SK-N-SH (cell line): ENCODE results near the gene NBEA. TPM values are rescaled to one million over a fixed set of nuclear protein-coding genes. Genes with fewer than 3 reads are reported as not detected.

Experiments used
- CTCF ChIA-PET: fragments of 300-600, 350-600 bp; formaldehyde crosslinking; extraction: SDS; loops from one replicate; lab custom pipeline; 2021; lab: Yijun Ruan, JAX
- POLR2A ChIA-PET: fragments of 350-600 bp; sonication (Branson Sonifier 250); formaldehyde crosslinking; extraction: SDS; loops from one replicate; lab custom pipeline; 2020; ENCODE audit warnings: antibody characterized with exemption, inconsistent platforms; lab: Yijun Ruan, JAX
- DNase-seq: peaks from one replicate; pipeline ENCODE4 v3.0.0; 2012
- H2AFZ ChIP-seq: fragments of 200-600 bp; sonication (generic); 2 replicates; pipeline ENCODE4 v1.8.1; 2016; ENCODE audit warnings: antibody characterized with exemption, mild to moderate bottlenecking, low read depth
- H3F3A ChIP-seq: fragments of 200-600 bp; sonication (generic); replicated peaks from 2 replicates; pipeline ENCODE3; 2016; ENCODE audit warnings: antibody characterized with exemption, mild to moderate bottlenecking; ENCODE audit not compliant: insufficient read depth
- H3K27ac ChIP-seq, 2 experiments: fragments of 200-500 bp in 1 of 2; fragments of 200-600 bp in 1 of 2; sonication (Bioruptor generic) in 1 of 2; sonication (generic), shearing (Covaris generic) in 1 of 2; 2 replicates each; pipeline versions ENCODE4 v1.5.1 to v1.6.1; 2014 to 2016; ENCODE audit warnings: low read depth in 2 of 2, inconsistent platforms in 1 of 2, low read length in 1 of 2, mild to moderate bottlenecking in 1 of 2, mixed read lengths in 1 of 2
- H3K27me3 ChIP-seq: fragments of 200-600 bp; sonication (generic), shearing (Covaris generic); 2 replicates; pipeline ENCODE4 v1.6.1; 2016; ENCODE audit warnings: mixed run types; ENCODE audit not compliant: insufficient read depth
- H3K36me3 ChIP-seq, 2 experiments: fragments of 200-500 bp in 1 of 2; fragments of 200-600 bp in 1 of 2; sonication (Bioruptor generic) in 1 of 2; sonication (generic) in 1 of 2; replicated peaks in 1 of 2; 2 replicates each; pipeline versions ENCODE3 to v1.5.1; 2014 to 2016; ENCODE audit warnings: low read length in 1 of 2, mild to moderate bottlenecking in 1 of 2; ENCODE audit not compliant: insufficient read depth in 2 of 2, control insufficient read depth in 1 of 2
- H3K4me1 ChIP-seq, 2 experiments: fragments of 200-500 bp in 1 of 2; fragments of 200-600 bp in 1 of 2; sonication (Bioruptor generic) in 1 of 2; sonication (generic), shearing (Covaris generic) in 1 of 2; 2 replicates each; pipeline versions ENCODE4 v1.5.1 to v1.6.1; 2014 to 2016; ENCODE audit warnings: low read depth in 1 of 2, low read length in 1 of 2, mixed run types in 1 of 2; ENCODE audit not compliant: insufficient read depth in 2 of 2, control insufficient read depth in 1 of 2
- H3K4me2 ChIP-seq: fragments of 200-600 bp; sonication (generic), shearing (Covaris generic); 2 replicates; pipeline ENCODE4 v1.6.1; 2017; ENCODE audit warnings: mixed run types
- H3K4me3 ChIP-seq, 2 experiments: fragments of 200-500 bp in 1 of 2; fragments of 200-600 bp in 1 of 2; sonication (Bioruptor generic) in 1 of 2; sonication (generic), shearing (Covaris generic) in 1 of 2; 2 replicates each; pipeline versions ENCODE4 v1.5.1 to v1.8.1; 2014 to 2016; ENCODE audit warnings: low read depth in 2 of 2, inconsistent platforms in 1 of 2, low read length in 1 of 2, mild to moderate bottlenecking in 1 of 2, mixed read lengths in 1 of 2, moderate library complexity in 1 of 2
- H3K79me2 ChIP-seq: fragments of 200-600 bp; sonication (generic); 2 replicates; pipeline ENCODE4 v1.8.1; 2017; ENCODE audit warnings: mild to moderate bottlenecking; ENCODE audit not compliant: insufficient read depth
- H3K9ac ChIP-seq: fragments of 200-600 bp; sonication (generic); 2 replicates; pipeline ENCODE4 v1.6.1; 2017; ENCODE audit warnings: mixed run types
- H3K9me2 ChIP-seq: fragments of 200-600 bp; sonication (generic); 2 replicates; pipeline ENCODE4 v1.6.1; 2017; ENCODE audit warnings: mixed run types
- H3K9me3 ChIP-seq: fragments of 200-600 bp; sonication (generic); 2 replicates; pipeline ENCODE4 v1.6.1; 2017; ENCODE audit warnings: mixed run types, mild to moderate bottlenecking, moderate library complexity
- H4K20me1 ChIP-seq: fragments of 200-600 bp; sonication (generic); 2 replicates; pipeline ENCODE4 v1.6.1; 2017; ENCODE audit warnings: mild to moderate bottlenecking, mixed run types; ENCODE audit not compliant: insufficient read depth
- CHD2 ChIP-seq: fragments of 150-350 bp; IDR thresholded peaks from 2 replicates; pipeline ENCODE4 v1.6.1; 2018; ENCODE audit warnings: low read length; ENCODE audit not compliant: partially characterized antibody
- EP300 ChIP-seq, 2 experiments: IDR thresholded peaks; 2 replicates each; pipeline versions ENCODE4 v1.4.0 to v1.6.1; 2012; ENCODE audit warnings: borderline replicate concordance in 1 of 2, low read depth in 1 of 2, low read length in 1 of 2
- FOXJ3 ChIP-seq: sonication (generic); formaldehyde crosslinking; IDR thresholded peaks from 2 replicates; pipeline ENCODE4 v1.5.1; 2020; ENCODE audit warnings: mild to moderate bottlenecking, missing genetic modification reagents
- GATA2 ChIP-seq: sonication (generic); formaldehyde crosslinking; IDR thresholded peaks from 2 replicates; pipeline ENCODE4 v1.5.0; 2020; ENCODE audit warnings: mild to moderate bottlenecking, missing genetic modification reagents
- JUND ChIP-seq: IDR thresholded peaks from 2 replicates; pipeline ENCODE4 v1.4.0; 2012
- MXI1 ChIP-seq: IDR thresholded peaks from 2 replicates; pipeline ENCODE4 v1.6.1; 2012; ENCODE audit warnings: mild to moderate bottlenecking, low read depth, low read length, improper control_type of control experiment
- NFIC ChIP-seq: IDR thresholded peaks from 2 replicates; pipeline ENCODE4 v1.4.0; 2012; ENCODE audit warnings: borderline replicate concordance
- POLR2AphosphoS5 ChIP-seq: IDR thresholded peaks from 2 replicates; pipeline ENCODE4 v1.6.1; 2012; ENCODE audit warnings: low read depth, low read length
- RAD21 ChIP-seq: IDR thresholded peaks from 2 replicates; pipeline ENCODE4 v1.6.1; 2012; ENCODE audit warnings: mild to moderate bottlenecking, low read length
- RCOR1 ChIP-seq: fragments of 150-350 bp; IDR thresholded peaks from 2 replicates; pipeline ENCODE4 v1.6.1; 2017; ENCODE audit warnings: antibody characterized with exemption, low read length
- RFX5 ChIP-seq: IDR thresholded peaks from 2 replicates; pipeline ENCODE4 v1.6.1; 2012; ENCODE audit warnings: mild to moderate bottlenecking, improper control_type of control experiment, low read length
- RXRA ChIP-seq: IDR thresholded peaks from 2 replicates; pipeline ENCODE4 v1.4.0; 2012; ENCODE audit warnings: low read depth, mild to moderate bottlenecking, borderline replicate concordance
- SIN3A ChIP-seq: IDR thresholded peaks from 2 replicates; pipeline ENCODE4 v1.6.1; 2012; ENCODE audit warnings: low read depth, mild to moderate bottlenecking, low read length, moderate library complexity, borderline replicate concordance
- TAF1 ChIP-seq: IDR thresholded peaks from 2 replicates; pipeline ENCODE4 v1.6.1; 2012; ENCODE audit warnings: low read depth, mild to moderate bottlenecking, low read length, moderate library complexity, borderline replicate concordance
- TCF12 ChIP-seq: IDR thresholded peaks from 2 replicates; pipeline ENCODE4 v1.4.0; 2012
- TEAD4 ChIP-seq: IDR thresholded peaks from 2 replicates; pipeline ENCODE4 v1.4.0; 2012; ENCODE audit warnings: mild to moderate bottlenecking, borderline replicate concordance; ENCODE audit not compliant: insufficient read depth
- WGBS: methylation state at CpG from one replicate; pipeline ENCODE4 v1.1.6; 2017; ENCODE audit warnings: low lambda C conversion rate; 5-methylcytosine and 5-hydroxymethylcytosine counted together
- polyA plus RNA-seq, 3 experiments: library from polyadenylated mRNA; depleted of rRNA; stranded (reverse); fragments of >200 nt; gene quantifications; 2 replicates each; pipeline ENCODE4 v1.2.3, GENCODE V29; 2012
- TF ChIP-seq, protein P1 (sequence below): IDR thresholded peaks from 2 replicates; pipeline ENCODE4; 2012
- TF ChIP-seq, protein P2 (sequence below): IDR thresholded peaks from 2 replicates; pipeline ENCODE4 v1.4.0; 2012; ENCODE audit warnings: low read depth, borderline replicate concordance
- TF ChIP-seq, protein P3 (sequence below): IDR thresholded peaks from 2 replicates; pipeline ENCODE4 v1.4.0; 2012; ENCODE audit warnings: low read depth

Gene NBEA
- polyA plus RNA-seq, 1 of the 3 experiments (the other 2 are of a cell fraction), result 12.3 TPM

DNA sequence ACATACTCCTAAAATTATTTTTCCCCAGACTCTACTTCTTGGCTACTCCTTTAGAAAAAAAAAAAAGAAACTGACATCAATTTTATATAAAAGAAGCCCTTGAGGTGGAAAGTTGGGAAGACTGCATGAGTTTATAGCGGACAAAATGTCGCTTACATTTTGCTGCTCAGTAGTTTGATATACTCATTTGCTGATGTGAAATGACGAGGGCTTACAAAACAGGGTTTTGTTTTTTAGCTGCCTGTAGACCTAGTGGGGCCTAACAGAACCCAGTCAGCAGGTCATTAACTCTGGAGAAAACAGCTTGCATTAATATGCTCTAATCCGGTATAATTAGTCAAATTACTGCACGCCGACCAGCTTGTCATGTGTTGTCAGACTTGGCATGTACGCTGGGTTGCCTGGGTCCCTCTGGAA, 572.0 kb downstream of the NBEA start:
- no peaks in the 10 kb centered on the region for H3K9me3 ChIP-seq
- no peak overlapping the region for H3K4me3 ChIP-seq
- TF ChIP-seq RXRA (no peak), MXI1 (no peak), TCF12 (no peak), RFX5 (no peak), TAF1 (no peak), RAD21 (no peak)
- TF ChIP-seq, protein P1, sequence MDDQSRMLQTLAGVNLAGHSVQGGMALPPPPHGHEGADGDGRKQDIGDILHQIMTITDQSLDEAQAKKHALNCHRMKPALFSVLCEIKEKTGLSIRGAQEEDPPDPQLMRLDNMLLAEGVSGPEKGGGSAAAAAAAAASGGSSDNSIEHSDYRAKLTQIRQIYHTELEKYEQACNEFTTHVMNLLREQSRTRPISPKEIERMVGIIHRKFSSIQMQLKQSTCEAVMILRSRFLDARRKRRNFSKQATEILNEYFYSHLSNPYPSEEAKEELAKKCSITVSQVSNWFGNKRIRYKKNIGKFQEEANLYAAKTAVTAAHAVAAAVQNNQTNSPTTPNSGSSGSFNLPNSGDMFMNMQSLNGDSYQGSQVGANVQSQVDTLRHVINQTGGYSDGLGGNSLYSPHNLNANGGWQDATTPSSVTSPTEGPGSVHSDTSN, result no peak
- no peaks in the 10 kb centered on the region for H3K9me2 ChIP-seq
- peaks cover 20% of the 10 kb centered on the region for H3F3A ChIP-seq
- no peaks in the 10 kb centered on the region for H3K27me3 ChIP-seq
- DNase-seq, result no peak
- no peaks in the 10 kb centered on the region for H3K36me3 ChIP-seq
- H3K9ac ChIP-seq, result no peak overlapping the region
- no peak overlapping the region for H3K4me2 ChIP-seq
- H3K27ac ChIP-seq, result peak overlapping the region in 1 of 2 experiments; percentile 74; a peak in 2 of 4 replicates
- H3K79me2 ChIP-seq, result 0 out of 2 replicates have a peak, but pooled peaks cover 7% of the 10 kb centered on the region
- POLR2A ChIA-PET, result interaction anchor here (1.4 kb wide), 1 partner anchor 38 kb away, joined by 6 read pairs; the partner anchor contains the start of gene MAB21L1
- peaks cover 12 to 20% of the 10 kb centered on the region in 2 experiments; a peak in 3 of 4 replicates for H3K4me1 ChIP-seq
- CTCF ChIA-PET, result interaction anchor here (0.9 to 1.7 kb wide), 2 partner anchors 26 to 33 kb away, joined by 3 to 5 read pairs; no protein-coding TSS in a partner anchor
- no peaks in the 10 kb centered on the region for H4K20me1 ChIP-seq
- H2AFZ ChIP-seq, result no peak overlapping the region
- 96% methylated on average over 7 of the region's 7 CpGs for WGBS

DNA sequence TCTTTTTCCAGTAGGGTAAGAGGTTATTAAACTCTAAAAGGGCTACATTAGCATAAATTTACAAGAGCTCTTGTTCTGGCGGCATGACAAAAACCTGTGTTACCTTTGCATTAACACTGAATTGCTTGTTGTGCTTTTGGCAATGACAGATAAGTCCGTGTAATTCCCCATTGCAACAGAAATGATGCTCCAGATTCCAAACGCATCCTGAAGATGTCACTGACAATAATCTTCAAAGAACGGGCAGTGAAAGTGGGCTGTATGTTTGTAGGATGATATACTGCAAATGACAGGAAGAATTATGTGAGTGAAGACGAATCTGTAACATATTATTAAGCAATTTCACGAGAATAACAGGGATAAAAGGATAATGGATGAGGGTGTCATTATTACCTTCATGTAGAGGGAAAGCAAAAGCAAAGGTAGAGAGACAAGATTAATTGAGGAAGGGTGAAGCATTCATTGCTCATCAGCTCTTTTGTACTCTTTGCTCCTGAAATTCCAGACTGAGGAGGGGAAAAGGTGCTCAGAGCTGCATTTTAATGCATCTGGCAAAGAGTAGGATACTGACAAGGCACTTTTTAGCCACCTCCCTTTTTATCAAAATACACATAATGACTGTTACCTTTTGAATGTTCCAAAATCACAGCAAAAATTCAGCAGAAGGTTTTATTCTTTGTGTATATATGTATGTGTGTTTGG, 572.9 kb downstream of the NBEA start:
- Histone ChIP-seq H2AFZ (no peak overlapping the region), H3K4me3 (no peak overlapping the region), H3K4me2 (0 out of 2 replicates have a peak overlapping the region, but pooled peaks have one; percentile 1), H3K36me3 (no peaks in the 10 kb centered on the region), H4K20me1 (no peaks in the 10 kb centered on the region), H3K9ac (no peak overlapping the region), H3F3A (peaks cover 20% of the 10 kb centered on the region), H3K9me2 (no peaks in the 10 kb centered on the region), H3K27ac (peak overlapping the region in 1 of 2 experiments; percentile 74; a peak in 2 of 4 replicates), H3K9me3 (no peaks in the 10 kb centered on the region), H3K79me2 (0 out of 2 replicates have a peak, but pooled peaks cover 7% of the 10 kb centered on the region), H3K4me1 (peaks cover 12 to 20% of the 10 kb centered on the region in 2 experiments; a peak in 3 of 4 replicates), H3K27me3 (no peaks in the 10 kb centered on the region)
- 24% methylated on average over 6 of the region's 6 CpGs for WGBS
- CTCF ChIA-PET, result interaction anchor here (0.9 to 1.7 kb wide), 4 partner anchors 17 to 275 kb away, joined by 3 to 5 read pairs (median 4); no protein-coding TSS in a partner anchor
- no peak for DNase-seq
- POLR2A ChIA-PET, result interaction anchor here (1.4 kb wide), 1 partner anchor 38 kb away, joined by 6 read pairs; the partner anchor contains the start of gene MAB21L1
- peak; percentile 82 for TF ChIP-seq TCF12
- TF ChIP-seq POLR2AphosphoS5, result peak; percentile 58; the same call in 1 of the 2 replicates
- TF ChIP-seq, protein P2, sequence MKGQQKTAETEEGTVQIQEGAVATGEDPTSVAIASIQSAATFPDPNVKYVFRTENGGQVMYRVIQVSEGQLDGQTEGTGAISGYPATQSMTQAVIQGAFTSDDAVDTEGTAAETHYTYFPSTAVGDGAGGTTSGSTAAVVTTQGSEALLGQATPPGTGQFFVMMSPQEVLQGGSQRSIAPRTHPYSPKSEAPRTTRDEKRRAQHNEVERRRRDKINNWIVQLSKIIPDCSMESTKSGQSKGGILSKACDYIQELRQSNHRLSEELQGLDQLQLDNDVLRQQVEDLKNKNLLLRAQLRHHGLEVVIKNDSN, result no peak
- peak; percentile 70 for TF ChIP-seq GATA2 (CRISPR knock-in tag)
- TF ChIP-seq, protein P3, sequence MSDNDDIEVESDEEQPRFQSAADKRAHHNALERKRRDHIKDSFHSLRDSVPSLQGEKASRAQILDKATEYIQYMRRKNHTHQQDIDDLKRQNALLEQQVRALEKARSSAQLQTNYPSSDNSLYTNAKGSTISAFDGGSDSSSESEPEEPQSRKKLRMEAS, result no peak
- TF ChIP-seq CHD2, result peak; percentile 26
- TF ChIP-seq SIN3A, result peak; percentile 78; the same call in 1 of the 2 replicates
- peak; percentile 30; the same call in 1 of the 2 replicates for TF ChIP-seq NFIC
- TF ChIP-seq EP300 (IDR thresholded peaks at IDR 0.05; ENCODE audit: borderline replicate concordance in 1 of 2, low read depth in 1 of 2, low read length in 1 of 2), result peak; percentile 70 to 74; a peak in 3 of 4 replicates
- peak; percentile 83 for TF ChIP-seq JUND
- TF ChIP-seq FOXJ3, result peak; percentile 54; the same call in 1 of the 2 replicates
- TF ChIP-seq TAF1, result no peak
- TF ChIP-seq, protein P1, result peak; percentile 96
- TF ChIP-seq RCOR1, result 0 out of 2 replicates have a peak, but pooled peaks have one; percentile 24
- TF ChIP-seq TEAD4, result peak; percentile 69; the same call in 1 of the 2 replicates
